ENCODE measurements around the gene SLC18A2. TPM values are rescaled to one million over a fixed set of nuclear protein-coding genes. Genes with fewer than 3 reads are reported as not detected.

SLC18A2 gene
- total and polyA plus RNA-seq, 2 donors (not counting 1 experiment from before 2014, with no cell fraction given): under 0.01 TPM; not detected in 1

GRCh38 chr10:117327262-117327661 lies 86.3 kb downstream of the SLC18A2 start:
- no peak overlapping the region for H2AFZ ChIP-seq (ENCODE audit: low read length)
- no peak overlapping the region for H3K4me3 ChIP-seq (replicated peaks in 1 of 4; ENCODE audit: control extremely low read depth in 1 of 4, insufficient read depth in 1 of 4, low read depth in 3 of 4, low read length in 4 of 4)
- H3K9ac ChIP-seq (ENCODE audit: insufficient read depth, low read length): no peak overlapping the region
- no peak overlapping the region for H3K4me2 ChIP-seq (ENCODE audit: extremely low read depth, insufficient read depth, low read length)
- H3K4me1 ChIP-seq (ENCODE audit: control insufficient read depth, extremely low read depth, insufficient read depth, low read length): no peaks in the 10 kb centered on the region
- no peaks in the 10 kb centered on the region for H3K36me3 ChIP-seq (ENCODE audit: control insufficient read depth, insufficient read depth, low read length)
- H3K79me2 ChIP-seq (ENCODE audit: control insufficient read depth, insufficient read depth, low read length): no peaks in the 10 kb centered on the region
- H3K27ac ChIP-seq (ENCODE audit: insufficient read depth, low read length): no peak overlapping the region
- no peaks in the 10 kb centered on the region for H3K9me3 ChIP-seq (ENCODE audit: control insufficient read depth, insufficient read depth, low read depth, low read length)
- DNase-seq (ENCODE audit: low read depth in 2 of 2): no peak
- no peaks in the 10 kb centered on the region for H3K27me3 ChIP-seq (ENCODE audit: control insufficient read depth, insufficient read depth, low read length)
- TF ChIP-seq EZH2 (IDR thresholded peaks at IDR 0.05; ENCODE audit: low read length, missing control alignments) (no peak), CTCF (conservative IDR thresholded peaks at IDR 0.05 in 1 of 2, IDR thresholded peaks at IDR 0.05 in 1 of 2; ENCODE audit: low read depth in 1 of 2, low read length in 2 of 2) (no peak)
- H4K20me1 ChIP-seq (ENCODE audit: control insufficient read depth, extremely low read depth, insufficient read depth, low read length): no peaks in the 10 kb centered on the region

Other genes starting within 250 kb of the SLC18A2 start
- gene SHTN1, start 235.9 kb upstream of the SLC18A2 start, total RNA-seq: 0.26 and 0.33 TPM in 2 replicates
- 1.4 and 1.6 TPM in 2 replicates for gene SHTN1, start 235.9 kb upstream of the SLC18A2 start, polyA plus RNA-seq
- gene VAX1, start 102.8 kb upstream of the SLC18A2 start, total RNA-seq: not detected in 2 replicates
- gene VAX1, start 102.8 kb upstream of the SLC18A2 start, polyA plus RNA-seq: not detected in 2 replicates
- gene KCNK18, start 43.6 kb upstream of the SLC18A2 start, total RNA-seq: not detected in 2 replicates
- not detected in 2 replicates for gene KCNK18, start 43.6 kb upstream of the SLC18A2 start, polyA plus RNA-seq
- 13.9 and 15.4 TPM in 2 replicates for gene PDZD8, start 134.3 kb downstream of the SLC18A2 start, total RNA-seq
- gene PDZD8, start 134.3 kb downstream of the SLC18A2 start, polyA plus RNA-seq: 27.2 and 34.6 TPM in 2 replicates

All from fibroblast of lung (primary cell).